NOMO-1 treated with dmso at 0.1 percent for 144 hours (cell line): ENCODE measurements around the gene FAM89B.

Experiments
- DNase-seq: peaks from one replicate; lab custom pipeline; 2025; ENCODE audit not compliant: unreplicated experiment; lab: John Stamatoyannopoulos, UW

Gene FAM89B

DNA sequence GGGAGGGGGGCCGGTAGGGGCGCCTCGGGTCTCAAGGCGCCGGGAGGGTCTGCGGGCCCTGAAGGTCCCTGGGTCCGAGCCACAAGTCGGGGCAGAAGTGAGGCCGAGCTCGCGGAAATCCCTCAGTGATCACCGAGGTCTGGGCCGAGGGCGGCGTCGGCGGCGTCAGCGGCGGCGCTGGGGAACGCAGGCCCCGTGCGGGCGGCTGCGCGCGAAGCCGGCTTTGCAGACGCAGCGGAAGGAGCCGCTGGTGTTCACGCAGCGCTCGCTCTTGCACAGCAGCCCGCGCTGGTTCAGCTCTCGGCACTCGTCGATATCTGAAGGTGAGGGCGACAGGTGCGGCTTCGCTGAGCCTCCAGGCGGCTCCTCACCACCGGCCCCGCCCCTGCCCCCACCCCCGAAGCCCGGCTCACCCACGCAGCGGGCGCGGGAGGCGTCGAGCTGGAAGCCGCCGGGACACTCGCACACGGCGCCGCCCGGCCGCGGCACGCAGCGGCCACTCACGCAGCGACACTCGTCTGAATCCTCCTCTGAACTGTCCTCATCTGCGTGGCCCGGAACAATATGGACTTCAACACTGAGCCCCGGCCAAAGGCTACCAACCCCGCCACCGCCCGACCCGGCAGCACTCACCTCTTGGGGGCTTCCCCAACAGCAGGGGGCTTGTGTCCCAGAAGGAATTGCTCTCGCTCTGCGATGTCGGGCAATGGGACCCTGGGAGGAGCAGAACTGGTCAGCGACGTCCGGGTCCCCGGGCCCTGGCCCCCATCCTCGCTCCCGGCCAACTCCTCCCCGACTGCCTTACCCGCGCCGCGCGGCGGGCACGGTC is 33.2 kb upstream of the FAM89B start:
- no peak for DNase-seq

DNA sequence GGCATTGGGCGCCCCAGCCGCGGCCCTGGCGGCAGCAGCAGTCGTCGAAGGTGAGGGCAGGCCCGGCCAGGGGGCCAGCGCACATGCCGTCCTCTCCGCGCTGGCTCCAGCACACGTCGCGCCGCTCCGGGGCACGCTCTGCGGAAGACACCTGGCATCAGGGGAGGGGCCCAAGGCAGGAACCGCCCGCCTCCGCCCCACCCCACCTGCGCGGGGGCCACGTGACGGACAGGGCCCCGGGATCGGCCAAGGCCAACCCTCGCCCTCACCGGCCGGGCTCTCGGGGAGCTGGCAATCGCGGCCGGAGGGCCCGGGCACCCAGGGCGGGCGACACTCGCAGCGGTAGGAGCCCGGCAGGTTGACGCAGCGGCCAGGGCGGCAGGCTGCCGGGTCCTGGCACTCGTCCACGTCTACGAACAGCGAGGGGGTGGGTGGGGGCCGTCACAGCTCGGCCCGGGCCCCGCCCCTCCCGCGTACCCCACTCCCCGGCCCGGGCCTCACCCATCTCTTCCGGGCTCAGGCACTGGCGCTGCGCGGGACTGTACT is 32.5 kb upstream of the FAM89B start:
- no peak for DNase-seq

DNA sequence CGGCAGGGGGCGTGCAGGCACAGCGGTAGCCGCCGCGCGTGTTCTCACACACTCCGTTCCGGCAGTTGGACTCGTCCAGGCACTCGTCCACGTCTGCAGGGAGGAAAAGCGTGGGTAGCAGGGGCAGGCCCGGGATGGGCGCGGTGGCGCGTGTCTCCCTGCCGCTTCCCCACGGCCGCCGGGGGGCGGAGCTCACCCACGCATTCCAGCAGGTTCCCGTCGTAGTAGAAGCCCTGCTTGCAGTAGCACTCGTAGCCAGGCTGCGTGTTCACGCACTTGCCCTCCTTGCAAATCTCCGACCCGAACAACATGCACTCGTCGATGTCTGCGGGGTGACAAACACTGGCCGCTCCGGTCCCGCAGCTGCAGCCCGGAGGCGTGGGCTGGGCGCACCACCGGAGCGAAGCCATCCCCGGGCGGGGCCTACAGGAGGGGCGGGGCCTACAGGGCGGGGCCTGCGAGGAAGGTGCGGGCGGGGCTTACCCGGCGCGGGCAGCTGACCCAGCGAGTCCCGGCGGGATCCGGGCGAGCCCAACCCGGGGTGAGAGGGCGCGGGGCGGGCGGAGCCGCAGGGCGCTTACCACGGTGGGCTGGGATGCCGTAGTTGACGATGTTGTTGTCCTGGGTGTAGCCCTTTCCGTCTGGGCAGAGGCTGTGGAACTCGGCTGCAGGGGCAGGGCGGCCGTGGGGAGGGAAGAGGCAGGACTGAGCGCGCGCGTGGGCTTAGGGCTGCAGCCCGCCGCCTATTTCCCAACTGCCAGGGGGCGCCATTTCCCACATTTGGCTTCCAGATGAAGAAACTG is 31.8 kb upstream of the FAM89B start:
- DNase-seq: peak; percentile 90

- no peak for DNase-seq
These were observed 31.0 kb upstream of the FAM89B start for GRCh38 chr11:65541093-65541982.

DNA sequence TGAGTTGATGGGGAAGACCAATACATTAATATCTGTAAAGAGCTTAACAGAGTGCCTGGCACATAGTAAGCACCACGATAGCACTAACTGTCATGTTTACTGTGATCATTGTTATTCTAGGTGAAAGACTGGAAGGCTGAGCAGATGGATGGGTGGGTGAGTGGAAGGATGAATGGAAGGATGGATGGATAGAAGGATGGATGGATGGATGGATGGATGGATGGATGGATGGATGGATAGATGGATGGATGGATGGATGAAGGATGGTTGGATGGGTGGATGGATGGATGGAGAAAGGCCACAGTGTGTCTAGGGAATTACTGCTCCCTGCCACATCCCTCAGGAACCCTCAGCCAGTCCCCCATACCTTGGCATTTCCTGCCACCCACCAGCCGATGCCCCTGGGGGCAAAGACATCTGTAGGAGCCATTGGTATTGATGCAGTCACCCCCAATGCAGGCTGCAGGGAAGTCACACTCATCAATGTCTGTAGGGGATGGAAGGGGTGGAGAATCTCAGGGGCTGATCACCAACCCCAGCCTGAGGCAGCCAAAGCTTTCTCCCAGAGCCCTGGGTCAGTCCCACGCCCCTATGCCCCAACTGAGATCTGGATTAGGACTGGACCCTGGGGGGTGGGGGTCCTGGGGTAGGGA is 29.5 kb upstream of the FAM89B start:
- no peak for DNase-seq

DNA sequence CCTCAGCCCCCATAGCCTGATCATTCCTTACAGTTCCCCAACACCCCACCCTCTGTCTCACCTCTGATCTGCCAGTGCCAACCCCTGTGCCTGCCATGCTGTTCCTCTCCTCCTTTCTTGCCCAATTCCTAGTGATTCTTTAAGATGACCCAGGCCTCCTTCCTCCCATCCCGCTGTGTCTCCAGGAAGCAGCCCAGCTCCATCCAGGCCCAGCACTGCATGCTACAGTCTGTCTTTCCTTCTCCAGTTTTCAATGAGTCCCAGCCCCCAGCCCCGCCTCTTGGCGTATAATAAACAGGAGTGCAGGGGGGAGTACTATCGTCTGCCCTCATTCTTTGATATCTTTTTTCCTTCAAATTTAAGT is 26.5 kb upstream of the FAM89B start:
- DNase-seq: no peak

GRCh38 chr11:65546217-65546958 is 25.9 kb upstream of the FAM89B start:
- DNase-seq: peak; percentile 32

- no peak for DNase-seq
These were observed 24.8 kb upstream of the FAM89B start for GRCh38 chr11:65547446-65548125.

- DNase-seq: no peak
These were observed 23.9 kb upstream of the FAM89B start for GRCh38 chr11:65548395-65548794.

DNA sequence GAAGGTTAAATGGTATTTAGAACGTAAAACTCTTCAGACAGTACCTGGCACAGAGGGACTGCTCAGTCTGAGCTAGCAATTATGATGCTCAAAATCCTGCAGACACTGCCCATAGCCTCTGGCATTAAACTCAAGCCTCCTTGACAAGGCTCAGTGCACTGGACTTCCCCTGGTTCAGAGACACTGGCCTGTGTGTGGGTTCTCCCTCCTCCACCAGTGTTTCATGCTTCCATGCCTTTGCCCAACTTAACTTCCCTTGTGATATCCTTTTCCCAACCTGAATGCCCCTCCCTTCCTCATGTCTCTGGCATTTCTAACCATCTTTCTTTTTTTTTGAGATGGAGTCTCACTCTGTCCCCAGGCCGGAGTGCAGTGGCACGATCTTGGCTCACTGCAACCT is 23.2 kb upstream of the FAM89B start:
- DNase-seq: no peak

DNA sequence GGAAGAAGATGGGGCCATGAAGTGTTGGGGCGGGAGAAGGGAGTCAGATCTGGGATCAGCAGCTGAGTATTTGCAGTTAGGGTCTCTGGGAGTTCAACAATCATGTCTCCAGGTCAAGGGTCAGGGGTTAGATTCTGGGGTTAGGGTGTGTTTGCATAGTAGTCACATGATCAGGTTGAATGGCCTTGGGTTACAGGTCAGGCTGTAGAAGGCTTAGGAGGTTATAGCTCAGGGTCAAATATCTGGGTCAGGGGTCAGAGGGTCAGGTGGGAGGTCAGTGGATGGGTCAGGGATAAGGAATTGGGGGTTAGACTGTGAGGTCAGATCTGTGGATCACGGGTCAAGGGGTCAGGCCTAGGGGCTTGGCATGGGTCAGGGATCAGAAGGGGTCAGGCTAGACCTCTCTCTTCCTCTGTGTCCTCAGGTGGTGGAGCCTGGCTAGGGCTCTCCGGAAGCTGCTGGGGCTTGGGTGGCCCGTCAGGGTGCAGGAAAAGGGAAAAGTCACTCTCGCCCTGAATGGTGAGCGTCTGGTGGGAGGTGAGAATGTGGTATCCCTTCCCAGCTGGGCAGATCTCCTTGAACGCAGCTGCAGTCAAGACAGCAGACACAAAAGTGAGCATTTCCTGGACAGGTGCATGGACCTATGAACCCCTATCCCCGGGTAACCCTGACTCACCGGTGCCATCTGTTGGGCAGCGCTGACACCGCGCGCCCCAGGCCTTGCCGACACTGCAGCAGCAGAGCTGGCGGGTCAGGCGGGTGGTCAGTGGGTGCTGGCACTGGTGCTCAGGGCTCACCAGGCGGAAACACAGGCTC is 20.6 kb upstream of the FAM89B start:
- DNase-seq: peak; percentile 30

DNA sequence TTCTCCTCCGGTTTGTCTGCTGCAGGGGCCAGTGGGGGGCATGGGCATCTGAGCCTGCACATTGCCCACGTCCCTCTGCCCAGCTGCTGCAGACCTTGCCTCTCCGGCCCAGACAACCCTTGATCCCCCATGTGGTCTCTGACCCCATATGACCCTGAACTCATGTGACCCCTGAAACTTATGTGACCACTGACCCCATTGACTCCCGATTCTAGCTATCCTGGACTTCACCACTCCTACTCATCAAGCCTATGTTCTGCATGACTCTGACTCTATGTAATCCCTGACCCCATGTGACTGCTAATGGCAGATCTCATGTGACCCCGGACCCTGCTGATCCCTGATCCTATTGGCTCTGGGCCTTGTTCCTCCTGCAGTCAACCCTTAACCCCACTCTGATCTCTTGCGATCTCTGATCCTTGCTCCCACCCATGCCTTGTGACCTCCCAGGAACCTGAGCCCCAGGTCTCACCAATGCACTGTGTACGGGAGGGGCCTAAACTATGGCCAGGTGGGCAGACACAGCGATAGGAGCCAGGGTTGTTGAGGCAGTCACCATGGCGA is 19.9 kb upstream of the FAM89B start:
- DNase-seq: no peak

GRCh38 chr11:65553301-65554001 is 18.9 kb upstream of the FAM89B start:
- no peak for DNase-seq

DNA sequence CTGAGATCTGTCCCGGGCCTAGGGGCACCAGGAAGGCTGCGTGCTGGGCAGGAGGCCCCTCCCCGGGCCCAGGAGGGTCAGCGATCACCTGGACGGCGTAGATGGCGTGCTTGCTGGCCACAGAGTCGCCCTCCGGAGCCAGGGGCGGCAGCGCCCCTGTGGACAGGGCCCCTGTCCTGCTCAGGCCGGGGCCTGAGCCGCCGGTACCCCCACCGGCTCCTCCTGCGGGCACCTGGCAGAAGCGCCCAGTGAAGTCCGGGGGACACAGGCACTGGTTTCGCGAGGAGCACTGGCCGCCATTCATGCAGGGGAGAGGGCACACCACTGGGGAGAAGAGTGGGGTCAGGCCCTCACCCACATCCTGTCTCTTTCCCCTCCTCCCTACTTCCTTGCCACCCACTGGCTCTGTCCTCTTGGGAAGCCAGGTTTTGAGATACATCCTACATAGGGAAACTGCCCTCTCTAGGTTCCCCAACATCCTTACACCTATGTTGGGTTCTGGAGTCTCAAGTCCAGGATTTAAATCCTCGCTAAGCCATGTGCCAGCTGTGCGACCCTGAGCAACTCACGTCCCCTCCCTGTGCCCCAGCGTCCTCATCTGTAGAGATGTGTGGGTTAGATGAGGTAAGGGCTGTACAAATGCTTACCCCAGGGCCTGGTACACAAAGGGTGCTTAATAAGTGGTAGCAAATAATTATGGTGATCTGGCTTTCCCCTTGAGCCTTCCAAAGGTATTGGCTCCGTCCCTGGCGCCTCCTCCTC is 18.1 kb upstream of the FAM89B start:
- DNase-seq: no peak

GRCh38 chr11:65554842-65555430 is 17.4 kb upstream of the FAM89B start:
- DNase-seq: no peak

DNA sequence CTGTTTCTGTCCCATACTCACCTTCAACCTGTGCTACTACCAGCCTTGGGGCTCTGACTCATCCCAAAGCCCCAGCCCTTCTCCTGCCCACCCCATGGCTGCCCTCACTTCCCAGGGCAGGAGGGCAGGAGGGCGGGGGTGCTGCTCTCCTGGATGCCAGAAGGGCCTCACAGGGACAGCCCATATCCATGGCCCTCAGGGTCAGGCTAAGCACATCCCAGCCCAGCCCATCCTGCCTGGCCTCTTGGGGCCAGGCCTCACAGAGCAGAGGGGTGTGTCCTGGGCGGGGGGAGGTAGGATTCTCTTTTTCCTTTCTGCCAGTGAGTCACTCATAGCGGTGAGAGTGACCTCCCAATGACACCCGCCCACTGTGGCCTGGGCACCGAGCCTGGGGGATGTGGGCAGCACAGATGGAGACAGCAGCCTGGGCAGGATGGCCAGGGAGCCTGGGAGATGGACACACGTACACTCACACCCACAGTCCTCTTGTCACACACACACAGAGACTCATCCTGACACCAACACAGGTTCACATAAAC is 16.6 kb upstream of the FAM89B start:
- no peak for DNase-seq
